Left cardiac atrium (tissue), 4 donors: ENCODE measurements around the gene PTPRR. TPM values are rescaled to one million over a fixed set of nuclear protein-coding genes. Genes with fewer than 3 reads are reported as not detected.
A peak's percentile ranks its signal among the peaks of the same experiment; 100 is the strongest.
"Not testable (repeated sequence)": the region's sequence is repeated elsewhere in the genome, so short reads cannot be mapped to it uniquely, and the experiment has no call there.

Experiments used
- ATAC-seq, 2 donors: fragments of 200-7000 bp; cut with Tn5 transposase; one replicate each; pipeline ENCODE4 v1.9.1; 2020; ENCODE audit warnings: mild to moderate bottlenecking in 2 of 2, moderate library complexity in 2 of 2
- DNase-seq: peaks from one replicate; pipeline ENCODE4 v3.0.0-alpha.2; 2020
- intact Hi-C, 2 donors: fragments of 100-400 bp; cut with DNase I; formaldehyde crosslinking; loops; one replicate each; pipeline versions ENCODE4 v1.14.1 to v1.15.1; 2022 to 2023
- total RNA-seq, 2 donors: library from RNA; stranded (reverse); fragmentation: NEBNext Ultra II Directional; extraction: Animal tissue kit (Norgen Biotek cat#: 25700); gene quantifications; one replicate each; pipeline ENCODE4 v1.2.1, GENCODE V29; 2021
- donor health status: DM: no; HTN: yes; CAD: no.
- donor health status: DM: no; HTN: yes; CAD: no; lungs with severe emphysema.
- donor health status: DM: yes; HTN: yes; CAD: no.
- donor health status: Dilated cardiomyopathy.

PTPRR gene
- total RNA-seq, 2 donors from 2014 or later, result 0.27 to 0.86 TPM

GRCh38 chr12:70759161-70759918, 161.2 kb downstream of the PTPRR start:
- DNase-seq, result no peak
- intact Hi-C loops, result no loop called here
- no peak for ATAC-seq

- intact Hi-C loops, result no loop called here
- no peak for ATAC-seq
- no peak for DNase-seq
Observed at GRCh38 chr12:70758494-70758845, 162.1 kb downstream of the PTPRR start.

- intact Hi-C loops, result no loop called here
- DNase-seq (no peak), ATAC-seq (no peak)
Observed at GRCh38 chr12:70757830-70758493, 162.6 kb downstream of the PTPRR start.

- intact Hi-C loops, result no loop called here
- DNase-seq (no peak), ATAC-seq (no peak)
Observed at GRCh38 chr12:70756791-70757190, 163.7 kb downstream of the PTPRR start.

GRCh38 chr12:70756118-70756517, 164.4 kb downstream of the PTPRR start:
- no peak for DNase-seq
- no peak for ATAC-seq
- intact Hi-C loops, result no loop called here

- ATAC-seq (no peak), DNase-seq (no peak)
- intact Hi-C loops, result no loop called here
Observed at GRCh38 chr12:70754330-70754741, 166.2 kb downstream of the PTPRR start.

GRCh38 chr12:70752327-70752726, 168.2 kb downstream of the PTPRR start:
- intact Hi-C loops, result no loop called here
- DNase-seq, result no peak
- no peak for ATAC-seq

GRCh38 chr12:70749931-70750330, 170.6 kb downstream of the PTPRR start:
- intact Hi-C loops, result no loop called here
- ATAC-seq, result no peak

GRCh38 chr12:70748809-70749208, 171.7 kb downstream of the PTPRR start:
- DNase-seq, result no peak
- intact Hi-C loops, result no loop called here
- ATAC-seq, result no peak

More at GRCh38 chr12:70749931-70750330, 170.6 kb downstream of the PTPRR start:
- DNase-seq, result no peak

- intact Hi-C loops, result no loop called here
- ATAC-seq, result no peak
- no peak for DNase-seq
Observed at GRCh38 chr12:70747445-70748260, 172.9 kb downstream of the PTPRR start.

- DNase-seq, result no peak
- ATAC-seq, result no peak
- intact Hi-C loops, result no loop called here
Observed at GRCh38 chr12:70745048-70745447, 175.5 kb downstream of the PTPRR start.

- intact Hi-C loops, result no loop called here
- no peak for ATAC-seq
- DNase-seq, result no peak
Observed at GRCh38 chr12:70744178-70744577, 176.4 kb downstream of the PTPRR start.

- no peak for ATAC-seq
- DNase-seq, result no peak
- intact Hi-C loops, result no loop called here
Observed at GRCh38 chr12:70741256-70741655, 179.3 kb downstream of the PTPRR start.

- ATAC-seq, result no peak
- no peak for DNase-seq
- intact Hi-C loops, result loop anchor here in 1 of 2 donors (5.0 kb wide), 1 partner anchor 113 kb away; no protein-coding TSS in a partner anchor
Observed at GRCh38 chr12:70739756-70740155, 180.8 kb downstream of the PTPRR start.

- ATAC-seq (no peak), DNase-seq (no peak)
- intact Hi-C loops, result loop anchor here in 1 of 2 donors (5.0 kb wide), 1 partner anchor 116 kb away; no protein-coding TSS in a partner anchor
Observed at GRCh38 chr12:70736351-70737133, 184.0 kb downstream of the PTPRR start.

- ATAC-seq, DNase-seq: not testable (repeated sequence)
- intact Hi-C loops, result loop anchor here in 1 of 2 donors (5.0 kb wide), 1 partner anchor 117 kb away; no protein-coding TSS in a partner anchor
Observed at GRCh38 chr12:70735197-70735596, 185.3 kb downstream of the PTPRR start.

GRCh38 chr12:70733385-70733784, 187.2 kb downstream of the PTPRR start:
- peak; percentile 57 to 66 for ATAC-seq
- DNase-seq, result no peak
- intact Hi-C loops, result no loop called here

- DNase-seq (no peak), ATAC-seq (no peak)
- intact Hi-C loops, result no loop called here
Observed at GRCh38 chr12:70732287-70732686, 188.3 kb downstream of the PTPRR start.

- DNase-seq (no peak), ATAC-seq (no peak)
- intact Hi-C loops, result no loop called here
Observed at GRCh38 chr12:70730675-70731180, 189.8 kb downstream of the PTPRR start.
